Measurements from ENCODE around the gene RHPN2.
"Not testable (repeated sequence)": the region's sequence is repeated elsewhere in the genome, so short reads cannot be mapped to it uniquely, and the experiment has no call there.

RHPN2 gene

DNA sequence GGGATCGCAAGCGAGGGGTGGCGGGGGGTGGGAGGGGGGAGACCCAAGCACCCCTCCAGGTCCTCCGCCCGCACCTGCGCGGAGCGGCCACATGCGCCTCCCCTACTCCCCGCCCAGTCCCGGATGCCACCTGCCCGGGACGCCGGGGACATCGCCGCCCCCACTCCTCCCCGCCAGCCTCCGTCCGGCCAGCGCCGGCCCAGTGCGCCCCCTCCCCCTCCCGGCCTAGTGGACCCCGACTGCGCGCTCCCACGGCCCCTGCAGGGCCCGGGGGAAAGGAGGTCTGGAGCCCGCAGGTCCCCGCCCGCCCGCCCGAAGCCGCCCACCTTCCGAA, 263 bp downstream of the RHPN2 start:
- no peak for DNase-seq (ENCODE audit: low spot score)

DNA sequence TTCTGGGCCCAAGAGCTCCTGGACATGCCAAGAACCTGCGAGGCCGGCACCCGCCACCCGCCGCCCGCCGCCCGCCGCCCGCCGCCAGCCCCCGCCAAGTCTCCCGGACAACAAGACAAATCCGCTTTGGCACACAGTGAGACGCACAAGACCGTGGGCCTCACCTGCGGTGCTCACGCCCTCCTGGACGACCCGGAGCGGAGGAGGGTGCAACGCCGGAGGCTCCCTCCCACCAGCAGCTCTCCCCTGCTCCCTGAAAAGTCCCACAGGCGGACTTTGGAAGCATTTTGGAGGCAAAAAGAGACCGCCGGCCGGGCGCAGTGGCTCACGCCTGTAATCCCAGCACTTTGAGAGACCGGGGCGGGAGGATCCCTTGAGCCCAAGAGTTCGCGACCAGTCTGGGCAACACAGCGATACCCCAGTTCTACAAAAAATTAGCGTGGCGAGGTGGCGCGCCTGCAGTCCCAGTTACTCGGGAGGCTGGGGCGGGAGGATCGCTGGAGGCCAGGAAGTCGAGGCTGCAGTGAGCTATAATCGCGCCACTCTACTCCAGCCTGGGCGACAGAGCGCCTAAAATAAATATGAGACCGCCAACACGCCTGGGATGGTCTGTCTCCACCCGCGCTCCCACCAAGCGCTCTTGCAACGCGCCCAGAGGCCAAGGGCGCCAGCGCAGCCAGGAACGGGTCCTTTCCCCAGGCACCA, 783 bp downstream of the RHPN2 start:
- DNase-seq (ENCODE audit: low spot score), result no peak

GRCh38 chr19:33063356-33063752, 1.3 kb downstream of the RHPN2 start:
- no peak for DNase-seq (ENCODE audit: low spot score)

- no peak for DNase-seq (ENCODE audit: low spot score)
Observed at GRCh38 chr19:33062902-33063301, 1.8 kb downstream of the RHPN2 start.

DNA sequence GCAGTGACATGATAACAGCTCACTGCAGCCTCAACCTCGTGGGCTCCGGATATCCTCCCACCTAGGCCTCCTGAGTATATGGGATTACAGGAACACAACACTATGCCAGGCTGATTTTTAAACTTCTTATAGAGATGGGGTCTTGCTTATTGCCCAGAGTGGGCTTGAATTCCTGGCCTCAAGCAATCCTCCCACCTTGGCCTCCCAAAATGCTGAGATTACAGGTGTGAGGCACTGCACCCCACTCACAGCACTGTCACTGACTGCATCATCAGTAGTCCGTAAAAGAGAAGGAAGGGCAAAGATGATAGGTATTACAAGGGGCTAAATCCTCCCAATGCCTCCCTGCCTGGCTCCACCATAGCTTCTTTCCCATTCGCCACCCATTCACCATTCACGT, 4.1 kb downstream of the RHPN2 start:
- DNase-seq (ENCODE audit: low spot score), result no peak

DNA sequence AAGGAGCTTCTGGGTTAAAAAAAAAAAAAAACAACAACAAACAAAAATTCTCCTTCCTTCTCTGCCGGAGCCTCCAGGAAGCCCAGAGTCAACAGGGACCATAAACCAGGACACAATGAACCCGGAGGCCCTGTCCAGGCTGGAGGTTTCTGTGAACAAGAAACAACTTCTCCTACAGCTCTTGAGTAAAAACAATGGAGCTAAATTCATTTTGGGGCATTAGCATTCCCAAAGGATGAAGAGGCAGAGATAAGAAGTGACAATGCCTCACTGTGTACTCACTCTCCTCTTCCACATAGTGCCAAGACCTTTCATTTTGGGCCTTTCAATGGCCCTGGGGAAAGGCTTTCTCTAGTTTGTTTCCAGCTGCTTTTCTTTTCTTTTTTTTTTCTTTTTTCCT, 9.0 kb downstream of the RHPN2 start:
- DNase-seq (ENCODE audit: low spot score), result no peak

- DNase-seq (ENCODE audit: low spot score), result no peak
Observed at GRCh38 chr19:33054623-33055022, 10.1 kb downstream of the RHPN2 start.

DNA sequence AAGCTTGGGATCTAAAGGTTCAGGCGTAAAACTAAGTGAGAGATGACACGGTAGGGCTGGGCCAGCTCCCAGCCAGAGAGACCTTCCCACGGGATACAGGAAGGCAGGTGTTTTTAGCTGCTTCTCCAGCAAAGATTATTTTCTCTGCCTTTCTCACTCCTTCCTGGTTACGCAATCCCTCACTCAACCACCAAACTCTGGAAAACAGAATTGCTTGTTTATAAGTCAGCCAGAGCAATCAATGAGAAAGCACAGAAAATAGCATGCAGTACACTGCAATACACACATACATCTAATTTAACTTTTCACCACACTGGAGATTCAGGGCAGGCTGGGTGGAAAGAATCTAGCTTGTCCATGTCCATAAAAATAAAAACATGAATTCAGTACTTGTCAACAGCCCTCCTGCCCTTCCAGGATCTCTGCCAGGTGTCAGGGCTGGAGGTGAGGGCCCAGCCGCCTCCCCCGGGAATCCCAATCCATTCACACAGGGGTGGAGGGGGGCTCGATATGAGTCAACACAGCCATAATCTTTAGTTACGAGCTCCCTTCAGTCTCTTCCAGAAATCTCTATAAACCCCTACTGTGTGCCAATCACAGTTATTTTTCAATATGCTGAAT, 12.2 kb downstream of the RHPN2 start:
- DNase-seq (ENCODE audit: low spot score), result no peak

- DNase-seq (ENCODE audit: low spot score), result no peak
Observed at GRCh38 chr19:33050110-33050509, 14.6 kb downstream of the RHPN2 start.

- DNase-seq (ENCODE audit: low spot score), result no peak
Observed at GRCh38 chr19:33048806-33049676, 15.6 kb downstream of the RHPN2 start.

DNA sequence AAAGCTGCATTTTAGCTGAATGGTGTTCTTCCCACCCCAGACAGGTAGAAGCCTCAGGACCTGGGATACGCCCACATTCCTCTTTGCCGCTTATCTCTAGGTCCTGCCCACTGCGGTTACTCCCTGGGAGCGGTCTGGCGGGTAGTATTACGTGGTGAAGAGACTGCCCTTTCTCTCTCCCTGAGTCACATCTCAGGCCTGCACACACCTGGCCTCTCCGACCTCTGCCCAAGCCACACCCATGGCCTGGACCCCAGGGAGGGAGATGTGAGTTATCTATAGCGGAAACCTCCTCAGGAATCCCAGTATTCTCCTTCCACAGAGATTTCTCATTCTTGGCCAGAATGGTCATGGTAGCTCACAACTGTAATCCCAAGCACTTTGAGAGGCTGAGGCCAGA, 17.3 kb downstream of the RHPN2 start:
- DNase-seq (ENCODE audit: low spot score), result no peak

- DNase-seq (ENCODE audit: low spot score), result not testable (repeated sequence)
Observed at GRCh38 chr19:33041828-33042160, 22.9 kb downstream of the RHPN2 start.

DNA sequence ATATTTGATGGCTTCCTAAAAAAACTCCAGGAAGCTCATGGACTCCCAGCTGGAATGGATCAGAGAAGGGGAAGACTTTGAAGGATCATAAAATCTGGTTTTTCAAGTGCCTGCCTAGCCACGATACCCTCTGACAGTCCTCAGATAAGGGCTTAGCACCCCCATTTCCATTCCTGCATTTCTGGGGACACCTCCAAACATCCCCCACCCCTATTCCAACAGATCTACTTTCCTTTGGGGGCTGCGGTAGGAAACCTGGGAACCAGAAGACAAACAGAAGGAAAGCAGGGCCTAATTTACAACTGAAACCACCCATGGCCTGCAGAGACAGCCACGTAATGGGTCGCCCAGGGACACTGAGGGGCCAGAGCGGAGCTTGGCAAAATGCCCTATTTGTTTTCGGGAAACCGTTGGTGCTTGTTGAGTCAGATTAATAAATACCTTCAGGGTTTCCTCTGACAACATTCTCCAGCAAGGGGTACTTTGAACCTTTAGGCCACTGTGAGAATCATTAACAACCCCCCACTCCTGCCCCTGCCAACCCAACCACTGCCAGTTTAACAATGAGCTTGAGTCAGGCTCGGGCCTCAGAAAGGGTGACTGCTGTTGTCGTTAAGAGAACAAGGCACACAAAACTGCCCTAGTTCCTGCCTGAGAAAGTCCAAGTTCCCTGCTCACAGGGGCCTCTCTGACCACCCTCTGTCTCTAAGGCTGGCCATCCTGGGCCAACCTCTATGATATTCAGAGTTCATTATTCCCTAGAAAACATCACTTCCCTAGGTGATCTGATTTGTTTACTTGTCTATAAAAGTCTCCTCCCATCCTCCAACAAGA, 23.5 kb downstream of the RHPN2 start:
- DNase-seq (ENCODE audit: low spot score), result no peak

- no peak for DNase-seq (ENCODE audit: low spot score)
Observed at GRCh38 chr19:33039815-33040214, 24.9 kb downstream of the RHPN2 start.

DNA sequence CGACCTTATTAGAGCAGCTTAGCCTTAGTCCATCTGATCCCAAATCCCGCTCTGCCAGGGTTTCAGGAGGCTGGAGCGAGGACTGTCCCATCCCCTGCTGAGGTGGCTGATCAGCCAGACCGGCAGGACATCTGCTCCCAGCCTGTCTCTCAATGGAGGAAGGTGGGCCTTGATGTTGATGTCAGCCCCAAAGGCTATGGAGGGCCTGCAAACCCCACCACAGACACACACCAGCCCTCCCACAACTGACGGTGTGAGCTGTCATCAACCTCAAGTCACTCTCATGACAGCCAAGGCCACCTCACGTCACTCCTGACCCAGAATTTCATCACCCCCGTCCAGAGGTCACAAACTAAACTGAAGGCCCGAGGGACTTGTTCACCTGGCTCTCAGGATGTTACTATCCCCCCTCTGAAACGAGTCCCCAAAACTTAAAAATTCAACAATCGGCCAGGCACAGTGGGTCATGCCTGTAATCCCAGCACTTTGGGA, 25.5 kb downstream of the RHPN2 start:
- DNase-seq (ENCODE audit: low spot score), result no peak

DNA sequence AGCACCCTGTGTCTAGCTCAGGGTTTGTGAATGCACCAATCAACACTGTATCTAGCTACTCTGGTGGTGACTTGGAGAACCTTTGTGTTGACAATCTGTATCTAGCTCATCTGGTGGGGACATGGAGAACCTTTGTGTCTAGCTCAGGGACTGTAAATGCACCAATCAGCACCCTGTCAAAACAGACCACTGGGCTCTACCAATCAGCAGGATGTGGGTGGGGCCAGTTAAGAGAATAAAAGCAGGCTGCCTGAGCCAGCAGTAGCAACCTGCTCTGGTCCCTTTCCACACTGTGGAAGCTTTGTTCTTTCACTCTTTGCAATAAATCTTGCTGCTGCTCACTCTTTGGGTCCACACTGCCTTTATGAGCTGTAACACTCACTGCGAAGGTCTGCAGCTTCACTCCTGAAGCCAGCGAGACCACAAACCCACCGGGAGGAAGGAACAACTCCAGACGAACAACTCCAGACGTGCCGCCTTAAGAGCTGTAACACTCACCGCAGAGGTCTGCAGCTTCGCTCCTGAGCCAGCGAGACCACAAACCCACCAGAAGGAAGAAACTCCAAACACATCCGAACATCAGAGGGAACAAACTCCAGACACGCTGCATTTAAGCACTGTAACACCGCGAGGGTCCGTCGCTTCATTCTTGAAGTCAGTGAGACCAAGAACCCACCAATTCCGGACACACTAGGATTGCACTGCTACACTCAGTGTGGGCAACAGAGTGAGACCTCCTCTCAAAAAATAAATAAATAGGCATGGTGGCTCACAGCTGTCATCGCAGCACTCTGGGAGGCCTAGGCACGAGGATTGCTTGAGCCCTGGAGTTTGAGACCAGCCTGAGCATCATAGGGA, 27.3 kb downstream of the RHPN2 start:
- peak; percentile 11 for DNase-seq (ENCODE audit: low spot score)

DNA sequence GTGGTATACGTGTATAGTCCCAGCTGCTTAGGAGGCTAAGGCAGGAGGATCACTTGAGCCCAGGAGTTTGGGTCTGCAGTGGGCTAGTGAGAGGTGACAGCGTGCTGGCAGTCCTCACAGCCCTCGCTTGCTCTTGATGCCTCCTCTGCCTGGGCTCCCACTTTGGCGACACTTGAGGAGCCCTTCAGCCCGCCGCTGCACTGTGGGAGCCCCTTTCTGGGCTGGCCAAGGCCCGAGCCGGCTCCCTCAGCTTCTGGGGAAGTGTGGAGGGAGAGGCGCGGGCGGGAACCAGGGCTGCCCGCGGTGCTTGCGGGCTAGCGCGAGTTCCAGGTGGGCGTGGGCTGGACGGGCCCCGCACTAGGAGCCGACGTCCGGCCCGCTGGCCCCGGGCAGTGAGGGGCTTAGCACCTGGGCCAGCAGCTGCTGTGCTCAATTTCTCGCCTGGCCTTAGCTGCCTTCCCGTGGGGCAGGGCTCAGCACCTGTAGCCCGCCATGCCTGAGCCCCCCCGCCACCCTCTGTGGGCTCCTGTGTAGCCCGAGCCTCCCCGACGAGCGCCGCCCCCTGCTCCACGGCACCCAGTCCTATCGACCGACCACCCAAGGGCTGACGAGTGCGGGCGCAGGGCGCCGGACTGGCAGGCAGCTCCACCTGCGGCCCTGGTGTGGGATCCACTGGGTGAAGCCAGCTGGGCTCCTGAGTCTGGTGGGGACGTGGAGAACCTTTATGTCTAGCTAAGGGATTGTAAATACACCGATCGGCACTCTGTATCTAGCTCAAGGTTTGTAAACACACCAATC, 28.1 kb downstream of the RHPN2 start:
- DNase-seq (ENCODE audit: low spot score), result not testable (repeated sequence)

- no peak for DNase-seq (ENCODE audit: low spot score)
Observed at GRCh38 chr19:33035461-33035860, 29.2 kb downstream of the RHPN2 start.

GRCh38 chr19:33032218-33032781, 32.4 kb downstream of the RHPN2 start:
- DNase-seq (ENCODE audit: low spot score), result no peak

- no peak for DNase-seq (ENCODE audit: low spot score)
Observed at GRCh38 chr19:33029746-33030303, 34.9 kb downstream of the RHPN2 start.

Data from activated CD4-positive, alpha-beta T cell treated with anti-CD3 and anti-CD28 coated beads, Interleukin-2, Interleukin-4, amounts not matched to agents 100 ng/mL and 50 ng/mL, durations not matched to agents 16 hours and 8 hours (primary cell).